ENCODE measurements around the gene JUNB. TPM values are rescaled to one million over a fixed set of nuclear protein-coding genes. Genes with fewer than 3 reads are reported as not detected.

The JUNB gene
- total RNA-seq, 1 donor, result 700 TPM

DNA sequence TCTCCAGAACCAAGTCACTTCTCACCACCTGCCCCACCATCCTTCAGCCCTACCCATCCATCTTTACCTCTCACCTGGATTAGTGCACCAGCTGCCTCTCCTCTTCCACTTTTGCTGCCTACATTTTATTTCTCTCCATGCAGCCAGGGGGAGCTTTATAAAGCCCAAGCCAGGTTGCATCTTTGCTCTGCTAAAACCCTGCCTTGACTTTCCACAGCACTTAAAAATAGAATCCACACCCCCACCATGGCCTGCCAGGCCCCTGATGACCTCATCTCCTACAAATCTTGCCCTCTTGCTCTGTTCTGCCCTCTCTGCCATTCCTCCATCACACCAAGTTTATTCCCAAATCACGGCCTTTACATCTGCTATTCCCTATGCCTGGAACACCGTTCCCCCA, 17.7 kb upstream of the JUNB start:
- DNase-seq (ENCODE audit: low read depth in 2 of 3, low spot score in 2 of 3), result peak in 2 of 3 donors; percentile 46 to 51

DNA sequence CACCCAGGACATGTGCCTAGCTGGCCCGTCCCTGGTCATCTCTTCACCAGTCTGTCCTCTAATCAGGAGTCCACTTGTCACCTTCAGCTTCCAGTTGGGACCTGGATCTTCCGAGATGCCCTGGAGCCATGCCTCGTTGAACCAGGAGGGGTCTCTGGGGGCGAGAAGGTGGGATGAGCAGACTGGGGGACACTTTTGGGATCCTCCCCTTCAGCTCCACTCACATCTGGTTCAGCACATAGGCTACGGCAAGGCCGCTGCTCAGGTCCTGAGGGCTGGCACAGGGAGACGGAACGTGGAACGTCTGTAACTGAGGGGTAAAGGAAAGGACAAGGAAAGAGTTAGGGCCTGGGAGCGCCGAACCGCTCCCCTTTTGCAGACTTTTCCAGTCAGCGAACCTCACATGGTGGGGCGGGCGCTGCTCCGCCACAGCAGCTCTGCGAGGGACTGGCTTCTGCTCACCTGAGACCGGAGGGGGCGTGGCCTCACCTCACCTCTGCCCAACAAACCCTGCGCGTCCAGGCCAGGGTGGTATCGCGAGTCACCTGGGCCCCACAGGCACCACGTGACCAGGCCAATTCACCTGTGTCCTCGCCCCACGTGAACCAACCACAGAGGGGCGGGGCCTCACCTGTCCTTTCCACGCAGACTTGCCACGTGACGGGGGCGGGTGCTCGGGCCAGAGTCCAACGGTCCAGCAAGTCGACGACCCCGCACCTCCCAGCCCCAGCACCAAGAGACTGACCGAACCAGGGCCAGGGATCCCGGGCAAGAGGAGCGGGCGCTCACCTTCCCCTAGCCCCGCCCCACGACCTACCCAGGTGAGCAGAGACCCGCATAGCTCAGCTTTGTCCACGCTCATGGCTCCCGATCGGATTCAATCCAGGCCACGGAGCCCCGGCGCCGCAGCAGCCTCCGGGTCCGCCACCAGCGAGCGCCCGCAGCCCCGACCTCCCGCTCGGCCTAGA, 16.4 kb upstream of the JUNB start, which contains the start of gene HOOK2:
Gene HOOK2, minus strand, starts transcription at position 965 of the 968 bp plus-strand sequence. Its CDS starts 103 bp downstream, at position 862.
- no peak for DNase-seq (ENCODE audit: low read depth in 2 of 3, low spot score in 2 of 3)

DNA sequence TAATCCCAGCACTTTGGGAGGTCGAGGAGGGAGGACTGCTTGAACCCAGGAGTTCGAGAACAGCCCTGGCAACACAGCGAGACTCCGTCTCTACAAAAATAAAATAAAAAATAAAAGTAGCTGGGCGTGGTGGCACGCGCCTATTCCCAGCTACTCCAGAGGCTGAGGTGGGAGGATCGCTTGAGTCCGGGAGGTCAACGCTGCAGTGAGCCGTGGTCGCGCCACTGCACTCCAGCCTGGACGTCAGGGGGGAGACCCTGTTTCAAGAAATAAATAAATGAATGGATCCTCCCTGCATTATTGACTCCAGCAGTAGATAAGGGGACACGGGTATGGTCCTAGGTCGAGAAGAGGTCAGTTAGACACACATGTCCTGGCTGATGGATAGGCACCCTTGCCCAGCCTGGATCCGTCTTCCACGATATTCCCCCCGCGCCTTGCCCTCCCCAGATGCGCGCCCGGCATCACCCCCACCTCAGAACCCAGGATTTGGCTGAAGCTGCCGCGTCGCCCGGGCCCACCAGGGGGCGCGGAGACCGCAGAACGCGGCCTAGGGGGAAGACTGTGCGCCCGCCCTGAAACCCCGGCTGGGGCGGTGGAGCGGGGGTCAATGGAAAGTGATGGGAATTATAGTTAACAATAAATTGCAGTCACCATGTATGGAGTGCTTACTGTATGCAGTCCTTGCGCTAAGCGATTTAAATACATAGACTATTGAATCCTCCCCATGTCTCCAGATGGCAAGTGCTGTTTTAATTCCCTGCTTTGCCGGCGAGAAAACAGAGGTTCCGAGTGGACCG, 13.9 kb upstream of the JUNB start:
- peak in 2 of 3 donors; percentile 75 to 80 for DNase-seq (ENCODE audit: low read depth in 2 of 3, low spot score in 2 of 3)

DNA sequence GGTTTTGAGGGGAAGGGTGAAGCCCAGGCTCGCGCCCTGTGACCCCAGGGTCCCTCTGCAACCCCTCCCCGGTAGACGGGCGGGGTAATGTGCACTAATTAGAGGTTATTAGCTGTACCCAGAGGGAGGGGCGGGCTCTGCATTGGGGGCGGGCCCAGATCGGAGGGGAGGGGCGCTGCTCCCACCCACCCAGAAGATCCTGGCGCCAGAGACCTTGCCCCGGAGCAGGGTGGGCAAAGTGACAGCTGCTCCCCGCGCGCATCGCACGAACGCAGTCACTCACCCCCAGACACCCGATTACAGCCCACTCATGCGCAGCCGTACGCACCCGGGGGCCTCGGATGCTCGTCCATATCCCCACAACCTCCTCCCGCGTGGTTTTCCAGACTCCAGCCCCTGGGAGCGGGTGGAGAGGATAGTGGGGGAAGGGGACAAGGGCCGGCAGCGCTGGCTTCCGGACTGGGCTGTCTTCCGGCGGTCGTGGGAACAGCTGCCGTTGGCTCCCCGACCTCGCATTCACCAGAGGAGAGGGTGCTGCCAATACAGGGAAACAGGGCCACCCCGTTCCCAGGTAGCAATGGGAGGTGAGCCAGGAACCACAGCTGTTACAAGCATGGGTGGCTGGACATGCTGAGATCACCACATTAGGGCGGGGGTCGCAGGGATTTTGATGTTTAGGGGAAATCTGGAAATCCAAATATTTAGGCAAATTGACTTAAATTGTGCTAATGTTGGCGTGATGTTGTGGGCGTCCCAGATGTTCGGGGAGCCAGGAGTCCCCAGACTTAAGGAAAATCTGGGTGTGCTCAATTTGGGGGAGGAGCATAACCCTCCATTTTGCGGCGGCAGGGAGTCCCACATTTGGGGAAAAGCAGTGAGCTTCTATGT, 13.0 kb upstream of the JUNB start:
- DNase-seq (ENCODE audit: low read depth in 2 of 3, low spot score in 2 of 3), result peak in 1 of 3 donors; percentile 29

- DNase-seq (ENCODE audit: low read depth in 2 of 3, low spot score in 2 of 3), result no peak
Observed at GRCh38 chr19:12778905-12779161, 12.5 kb upstream of the JUNB start.

- DNase-seq (ENCODE audit: low read depth in 2 of 3, low spot score in 2 of 3), result peak in 1 of 3 donors; percentile 29
Observed at GRCh38 chr19:12779162-12779993, 11.9 kb upstream of the JUNB start.

- DNase-seq (ENCODE audit: low read depth in 2 of 3, low spot score in 2 of 3), result peak in 1 of 3 donors; percentile 77
Observed at GRCh38 chr19:12782174-12782423, 9.2 kb upstream of the JUNB start.

DNA sequence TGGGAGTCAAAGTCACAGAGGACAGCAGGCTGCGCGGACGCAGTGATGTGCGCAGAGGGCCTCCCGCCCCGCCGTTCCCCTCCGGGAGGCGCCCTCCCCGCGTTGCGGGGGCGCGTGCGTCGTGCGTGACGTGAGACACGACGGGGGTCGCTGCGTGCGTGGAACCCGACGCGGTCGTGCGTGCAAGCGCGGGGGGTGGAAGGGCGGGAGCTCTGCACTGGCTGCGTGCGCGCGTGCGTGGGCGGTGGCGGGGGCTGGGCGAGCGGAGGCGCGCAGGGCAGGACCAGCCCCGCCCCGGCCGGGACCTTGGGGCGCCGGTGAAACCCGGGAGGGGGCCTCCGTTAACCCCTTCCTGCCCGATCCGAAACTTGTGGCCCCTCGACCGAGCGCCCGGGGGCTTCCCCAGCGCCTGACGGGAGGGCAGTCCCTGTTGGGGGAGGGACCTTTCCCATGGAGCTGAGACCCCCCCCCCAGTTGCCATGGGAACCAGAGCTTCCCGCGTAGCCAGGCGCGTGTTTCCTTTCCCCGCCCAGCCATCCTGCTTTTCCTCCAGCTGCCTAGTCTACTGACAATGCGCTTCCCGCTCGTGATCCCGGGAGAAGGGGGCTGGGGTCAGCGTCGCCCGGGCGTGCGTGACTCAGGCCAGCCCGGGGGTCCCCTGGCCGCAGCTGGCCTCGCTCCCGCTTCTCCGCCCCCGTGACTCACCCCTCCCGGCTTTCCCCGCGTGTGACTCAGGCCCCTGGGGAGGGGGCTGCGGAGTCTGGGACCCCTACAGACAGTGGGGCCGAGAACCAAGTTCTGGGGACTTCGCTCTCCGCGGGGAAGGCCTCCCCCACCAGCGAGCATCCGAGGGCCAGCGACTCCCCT, 8.6 kb upstream of the JUNB start:
- DNase-seq (ENCODE audit: low read depth in 2 of 3, low spot score in 2 of 3), result peak in 2 of 3 donors; percentile 85 to 97

DNA sequence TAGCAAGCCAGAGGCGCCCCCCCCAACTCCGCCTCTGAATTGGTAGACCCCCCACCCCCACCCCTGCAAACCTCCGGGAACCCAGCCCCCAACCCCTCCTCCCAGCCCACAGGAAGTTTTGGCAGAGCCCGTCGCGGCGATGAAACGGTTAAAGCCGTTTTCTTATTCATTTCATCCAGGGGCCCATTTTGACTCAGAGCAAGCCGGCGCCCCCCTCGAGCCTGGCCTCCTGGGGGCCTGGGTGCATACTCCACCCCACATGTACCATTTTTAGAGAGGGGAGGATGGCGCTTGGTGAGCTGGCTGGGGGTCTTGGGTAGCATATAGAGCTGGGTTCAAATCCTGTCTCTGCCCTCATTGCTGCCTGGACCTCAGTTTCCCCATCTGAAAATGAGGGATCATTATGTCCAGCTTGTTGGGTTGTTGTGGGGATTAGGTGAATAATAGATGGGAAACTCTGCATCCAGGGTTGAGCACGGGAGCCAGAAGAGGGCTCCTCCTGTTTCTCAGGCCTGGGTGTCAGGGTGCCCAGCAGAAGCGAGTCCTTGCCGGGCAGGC, 7.9 kb upstream of the JUNB start:
- peak in 1 of 3 donors; percentile 59 for DNase-seq (ENCODE audit: low read depth in 2 of 3, low spot score in 2 of 3)

DNA sequence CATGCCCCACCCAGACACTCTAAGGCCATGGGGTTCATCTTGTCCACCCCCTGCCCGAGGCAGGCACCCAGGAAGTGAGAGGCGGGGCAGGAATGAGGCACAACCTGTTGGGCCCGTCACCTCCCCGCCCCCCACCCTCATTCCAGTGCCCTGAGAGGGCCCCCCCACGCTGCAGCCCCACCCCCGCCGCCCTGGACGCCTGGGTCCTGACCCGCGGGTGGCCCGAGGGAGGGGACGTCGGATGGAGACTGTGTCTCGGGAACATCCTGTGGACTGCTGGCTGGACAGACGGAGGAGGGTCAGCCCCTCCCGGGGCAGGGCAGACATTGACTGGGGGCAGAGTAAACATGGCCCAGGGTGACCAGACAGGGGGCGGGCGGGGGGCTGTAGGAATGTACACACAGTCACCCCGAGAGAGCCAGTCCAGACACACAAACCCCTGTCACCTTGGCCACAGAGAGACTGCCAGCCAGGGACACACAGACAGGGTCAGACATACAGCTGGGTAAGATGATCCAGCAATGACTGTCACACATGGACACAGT, 7.4 kb upstream of the JUNB start:
- DNase-seq (ENCODE audit: low read depth in 2 of 3, low spot score in 2 of 3), result no peak

DNA sequence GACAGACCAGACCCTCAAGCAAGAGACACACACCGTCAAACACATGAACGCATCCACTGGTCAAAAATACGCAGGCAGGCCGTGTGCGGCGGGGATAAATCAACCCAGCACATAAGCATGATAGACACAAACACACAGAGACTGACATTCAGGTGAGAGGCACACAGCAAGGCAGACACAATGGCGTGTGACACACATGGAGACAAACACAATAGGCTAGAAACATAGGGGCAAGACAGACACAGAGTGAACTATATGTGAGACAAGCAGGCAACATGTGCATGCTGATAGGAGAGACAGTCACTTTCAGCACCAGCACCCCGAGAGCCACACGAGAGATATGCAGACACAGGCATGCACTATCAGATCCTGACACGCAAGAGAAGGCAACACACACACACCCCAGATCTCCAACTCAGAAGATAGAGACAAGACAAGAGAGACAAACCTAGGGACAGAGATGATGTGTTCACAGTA, 6.9 kb upstream of the JUNB start:
- peak in 2 of 3 donors; percentile 50 to 52 for DNase-seq (ENCODE audit: low read depth in 2 of 3, low spot score in 2 of 3)

DNA sequence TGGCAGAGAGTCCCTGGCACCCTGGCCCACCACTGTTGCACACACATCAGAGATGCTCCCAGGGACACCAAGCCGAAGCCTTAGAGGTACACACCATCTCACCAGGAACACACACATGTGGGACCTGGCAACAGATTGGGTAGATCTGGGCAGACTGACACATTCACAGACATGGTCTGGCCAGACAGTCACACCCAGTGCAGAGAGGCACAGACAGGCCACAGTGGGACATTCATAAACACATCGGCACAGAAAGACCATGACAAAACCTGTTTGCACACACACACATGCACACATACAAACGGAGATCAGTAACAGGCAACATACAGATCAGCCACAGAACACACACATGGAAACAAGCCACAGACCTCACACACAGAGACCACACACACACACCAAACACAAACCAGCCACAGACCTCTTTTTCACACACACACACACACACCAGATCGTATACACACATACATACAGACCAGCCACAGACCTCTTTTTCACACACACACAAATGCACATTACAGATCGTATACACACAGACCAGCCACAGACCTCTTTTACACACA, 6.3 kb upstream of the JUNB start:
- DNase-seq (ENCODE audit: low read depth in 2 of 3, low spot score in 2 of 3), result peak in 2 of 3 donors; percentile 46 to 58

DNA sequence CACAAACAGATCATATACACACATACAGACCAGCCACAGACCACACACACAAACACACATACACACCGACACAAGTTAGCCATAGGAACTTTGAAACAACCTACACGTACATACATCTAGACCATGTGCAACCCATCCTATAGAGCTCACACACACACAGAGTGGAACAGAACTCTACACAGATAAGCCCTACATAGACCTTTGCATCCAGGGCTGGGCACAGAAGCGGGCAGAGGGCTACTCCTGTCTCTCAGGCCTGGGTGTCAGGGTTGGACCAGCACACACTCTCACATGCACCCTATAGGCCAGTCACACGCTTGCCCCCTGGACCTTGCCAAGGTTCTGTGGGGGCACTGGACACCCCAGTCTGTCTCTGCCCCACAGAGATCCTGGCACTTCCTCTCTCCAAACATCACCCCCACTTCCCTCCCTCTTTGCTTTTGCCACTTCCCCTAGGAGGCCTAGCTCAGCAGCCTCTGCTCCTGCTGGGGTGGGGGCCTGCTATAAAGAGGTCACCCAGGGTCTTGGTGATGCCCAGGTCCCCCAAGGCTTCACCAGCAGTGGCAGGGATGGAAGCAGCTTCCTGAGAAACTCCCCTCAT, 5.8 kb upstream of the JUNB start:
- peak in 2 of 3 donors; percentile 36 to 50 for DNase-seq (ENCODE audit: low read depth in 2 of 3, low spot score in 2 of 3)

GRCh38 chr19:12786141-12786870, 5.0 kb upstream of the JUNB start:
- DNase-seq (ENCODE audit: low read depth in 2 of 3, low spot score in 2 of 3), result peak in 2 of 3 donors; percentile 69 to 79

DNA sequence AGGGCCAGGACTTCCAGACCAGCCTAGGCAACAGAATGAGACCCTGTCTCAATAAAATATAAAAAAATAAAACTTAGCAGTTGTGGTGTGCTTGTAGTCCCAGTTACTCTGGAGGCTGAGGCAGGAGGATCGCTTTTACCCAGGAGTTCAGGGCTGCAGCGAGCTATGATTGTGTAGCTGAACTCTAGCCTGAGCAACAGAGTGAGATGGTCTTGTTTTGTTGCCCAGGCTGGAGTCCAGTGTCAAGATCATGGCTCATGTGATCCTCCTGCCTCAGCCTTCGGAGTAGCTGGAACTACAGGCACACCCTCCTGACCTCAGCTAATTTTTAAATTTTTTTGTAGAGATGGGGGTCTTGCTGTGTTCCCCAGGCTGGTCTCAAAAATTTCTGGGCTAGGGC, 4.3 kb upstream of the JUNB start:
- DNase-seq (ENCODE audit: low read depth in 2 of 3, low spot score in 2 of 3), result no peak

DNA sequence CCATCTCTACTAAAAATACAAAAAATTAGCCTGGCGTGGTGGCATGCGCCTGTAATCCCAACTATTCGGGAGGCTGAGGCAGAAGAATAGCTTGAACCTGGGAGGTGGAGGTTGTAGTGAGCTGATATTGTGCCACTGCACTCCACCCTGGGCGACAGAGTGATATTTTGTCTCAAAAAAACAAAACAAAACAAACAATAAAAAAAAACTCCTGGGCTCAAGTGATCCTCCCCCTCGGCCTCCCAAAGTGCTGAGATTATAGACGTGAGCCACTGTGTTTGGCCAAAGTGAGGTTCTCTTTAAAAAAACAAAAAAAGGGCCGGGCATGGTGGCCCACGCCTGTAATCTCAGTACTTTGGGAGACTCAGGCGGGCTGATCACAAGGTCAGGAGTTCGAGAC, 3.8 kb upstream of the JUNB start:
- DNase-seq (ENCODE audit: low read depth in 2 of 3, low spot score in 2 of 3), result no peak
